GM19193 (cell line): ENCODE data around the gene NQO2.

Experiments
- POLR2A ChIP-seq: IDR thresholded peaks from 4 replicates; pipeline ENCODE4 v1.6.1; 2011; ENCODE audit not compliant: insufficient read depth, insufficient read length; ENCODE audit errors: extremely low read depth

NQO2 gene

DNA sequence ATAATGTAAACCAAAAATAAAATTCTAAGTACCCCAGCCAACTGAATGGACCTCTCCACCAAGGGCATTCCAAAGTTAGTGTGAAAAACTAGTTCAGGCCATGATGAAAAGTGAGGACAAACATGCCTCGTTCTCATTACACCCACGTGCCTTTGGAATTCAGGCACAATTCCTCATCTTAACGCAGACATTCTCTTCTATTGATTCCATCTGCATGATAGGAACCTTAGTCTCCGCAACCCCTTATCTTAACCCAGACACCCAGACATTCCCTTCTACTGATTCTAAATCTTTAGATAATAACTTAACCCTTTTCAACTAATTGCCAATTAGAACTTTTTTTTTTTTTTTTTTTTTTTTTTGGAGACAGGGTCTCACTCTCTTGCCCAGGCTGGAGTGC, 20.8 kb upstream of the NQO2 start:
- TF ChIP-seq POLR2A = no peak

DNA sequence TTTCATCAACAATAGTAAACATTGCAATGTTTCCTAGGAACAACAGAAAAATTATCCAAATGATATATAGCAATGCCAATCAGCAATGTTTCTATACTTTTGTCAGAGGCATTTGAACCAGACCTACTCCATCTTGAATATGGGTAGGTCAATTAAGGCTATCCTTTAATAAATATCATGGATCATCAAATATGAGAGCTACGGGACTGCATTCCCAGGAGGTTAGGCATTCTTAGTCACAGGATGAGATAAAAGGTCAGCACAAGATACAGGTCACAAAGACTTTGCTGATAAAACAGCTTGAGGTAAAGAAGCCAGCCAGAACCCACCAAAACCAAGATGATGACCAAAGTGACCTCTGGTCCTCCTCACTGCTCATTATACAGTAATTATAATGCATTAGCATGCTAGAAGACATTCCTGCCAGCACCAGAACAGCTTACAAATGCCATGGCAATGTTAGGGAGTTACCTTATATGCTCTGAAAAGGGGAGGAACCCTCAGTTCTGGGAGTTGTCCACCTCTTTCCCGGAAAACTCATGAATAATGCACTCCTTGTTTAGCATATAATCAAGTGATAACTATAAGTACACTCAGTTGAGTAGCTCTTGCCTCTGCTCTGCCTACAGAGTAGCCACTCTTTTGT, 19.8 kb upstream of the NQO2 start:
- TF ChIP-seq POLR2A = no peak

DNA sequence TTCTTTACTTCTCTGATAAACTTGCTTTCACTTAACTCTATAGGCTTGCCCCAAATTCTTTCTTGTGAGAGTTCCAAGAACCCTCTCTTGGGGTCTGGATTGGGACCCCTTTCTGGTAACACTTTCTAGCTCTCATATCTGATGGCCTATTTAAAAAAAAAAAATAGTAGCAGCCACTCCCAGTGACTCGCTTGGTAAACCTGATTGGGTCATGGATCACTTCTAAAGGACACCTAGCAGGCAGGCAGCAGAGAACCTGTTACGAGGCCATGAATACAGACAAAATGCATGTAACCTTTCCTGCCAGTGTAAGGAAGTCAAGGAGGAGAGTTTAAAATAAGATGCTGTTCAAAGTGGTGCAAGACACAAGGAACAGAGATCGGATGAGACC, 19.2 kb upstream of the NQO2 start:
- TF ChIP-seq POLR2A = no peak

DNA sequence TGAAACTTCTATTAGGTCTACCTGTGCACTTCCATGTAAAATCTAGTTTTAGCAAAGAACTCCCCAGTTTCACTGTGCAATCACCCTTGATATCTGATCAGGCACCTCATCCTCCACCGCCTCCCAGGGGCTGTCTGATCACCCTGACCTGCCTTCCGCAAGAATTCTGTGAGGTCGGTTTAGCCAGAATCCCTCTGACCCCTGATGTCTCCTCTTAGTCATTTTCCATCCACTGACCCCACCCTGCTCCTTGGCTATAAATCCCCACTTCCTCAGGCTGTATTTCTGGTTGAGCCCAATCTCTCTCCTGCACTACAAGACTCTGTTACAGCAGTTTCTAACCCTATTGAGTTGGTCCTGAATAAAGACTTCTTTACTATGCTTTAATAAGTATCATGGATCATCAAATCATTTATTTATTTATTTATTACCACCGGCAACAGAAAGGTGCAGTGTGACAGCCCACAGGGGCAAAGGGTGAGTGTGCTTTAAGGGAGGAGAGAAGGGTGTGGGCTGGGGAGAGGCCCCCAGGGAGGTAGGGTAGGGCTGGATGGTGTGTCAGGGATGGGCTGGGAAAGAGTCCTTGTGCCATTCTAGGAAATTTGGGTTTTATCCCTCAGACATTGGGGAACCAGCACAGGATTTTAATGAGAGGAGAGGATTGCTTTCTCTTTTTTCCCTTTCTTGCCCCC, 17.1 kb upstream of the NQO2 start:
- no peak for TF ChIP-seq POLR2A

DNA sequence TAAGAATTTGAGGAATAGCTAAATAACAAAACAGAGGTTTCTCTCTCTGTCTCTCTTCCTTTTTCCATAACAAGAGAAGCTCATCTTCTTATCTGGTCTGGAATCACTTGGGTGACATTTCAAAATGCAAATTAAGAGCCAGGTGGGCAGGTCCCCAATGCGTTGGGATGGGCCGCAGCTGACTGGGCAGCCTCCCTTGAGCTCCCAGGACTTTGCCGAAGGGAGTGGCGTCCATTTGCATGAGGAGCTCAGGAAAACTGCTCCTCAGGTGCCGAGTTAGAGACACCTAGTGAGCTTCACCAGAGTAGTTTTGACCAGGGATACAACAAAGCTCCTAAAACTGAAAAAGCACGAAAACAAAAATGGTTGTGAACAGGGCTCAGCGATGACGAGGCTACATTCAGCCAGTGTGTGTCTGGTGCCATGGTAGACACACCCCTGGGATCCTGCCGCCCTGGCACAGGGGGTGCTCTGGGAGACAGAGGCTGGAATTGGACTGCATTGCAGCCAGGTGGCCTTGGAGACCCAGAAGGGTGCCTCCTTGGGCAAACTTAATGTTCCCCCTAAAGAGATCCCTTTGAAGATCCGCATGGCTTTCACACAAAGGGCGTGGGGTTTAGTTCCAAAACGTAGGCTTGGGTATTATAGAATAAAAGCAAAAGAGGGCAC, 14.8 kb upstream of the NQO2 start:
- no peak for TF ChIP-seq POLR2A

DNA sequence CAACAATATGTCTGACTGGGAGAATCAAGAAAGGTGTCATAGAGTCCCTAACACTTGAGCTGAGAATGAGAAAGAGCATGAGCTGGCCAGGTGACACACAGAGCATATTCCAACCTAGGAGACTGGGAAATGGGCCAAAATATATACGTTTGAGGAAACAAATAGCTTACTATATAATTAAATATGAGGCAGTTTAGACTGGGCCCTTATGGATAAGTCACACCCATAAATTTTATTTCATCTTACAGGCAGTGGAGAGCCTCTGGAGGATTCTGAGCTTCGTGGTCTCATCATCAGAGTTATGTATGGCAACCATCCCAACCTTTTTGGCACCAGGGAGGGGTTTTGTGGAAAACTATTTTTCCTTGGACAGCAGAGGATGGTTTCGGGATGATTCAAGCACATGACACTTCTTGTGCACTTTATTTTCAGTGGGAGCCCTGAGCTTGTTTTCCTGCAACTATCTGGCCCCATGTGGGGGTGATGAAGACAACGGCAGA, 12.9 kb upstream of the NQO2 start:
- TF ChIP-seq POLR2A = no peak

DNA sequence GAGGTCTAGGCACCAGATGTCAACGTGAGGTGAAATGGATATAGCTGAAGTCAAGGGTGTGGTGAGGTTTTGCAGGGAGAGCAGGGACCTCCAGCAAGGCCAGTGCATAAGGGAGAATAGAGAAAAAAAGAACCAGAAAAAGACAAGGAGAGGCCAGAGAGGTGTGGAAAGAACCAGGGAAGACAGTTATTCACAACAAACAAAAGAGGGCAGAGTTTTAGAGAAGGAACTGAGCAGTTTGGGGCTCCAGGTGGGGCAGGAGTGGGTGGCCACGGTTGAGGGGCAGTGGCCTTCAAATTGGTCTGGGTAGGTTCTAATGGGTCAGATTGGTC, 11.6 kb upstream of the NQO2 start:
- TF ChIP-seq POLR2A = no peak

DNA sequence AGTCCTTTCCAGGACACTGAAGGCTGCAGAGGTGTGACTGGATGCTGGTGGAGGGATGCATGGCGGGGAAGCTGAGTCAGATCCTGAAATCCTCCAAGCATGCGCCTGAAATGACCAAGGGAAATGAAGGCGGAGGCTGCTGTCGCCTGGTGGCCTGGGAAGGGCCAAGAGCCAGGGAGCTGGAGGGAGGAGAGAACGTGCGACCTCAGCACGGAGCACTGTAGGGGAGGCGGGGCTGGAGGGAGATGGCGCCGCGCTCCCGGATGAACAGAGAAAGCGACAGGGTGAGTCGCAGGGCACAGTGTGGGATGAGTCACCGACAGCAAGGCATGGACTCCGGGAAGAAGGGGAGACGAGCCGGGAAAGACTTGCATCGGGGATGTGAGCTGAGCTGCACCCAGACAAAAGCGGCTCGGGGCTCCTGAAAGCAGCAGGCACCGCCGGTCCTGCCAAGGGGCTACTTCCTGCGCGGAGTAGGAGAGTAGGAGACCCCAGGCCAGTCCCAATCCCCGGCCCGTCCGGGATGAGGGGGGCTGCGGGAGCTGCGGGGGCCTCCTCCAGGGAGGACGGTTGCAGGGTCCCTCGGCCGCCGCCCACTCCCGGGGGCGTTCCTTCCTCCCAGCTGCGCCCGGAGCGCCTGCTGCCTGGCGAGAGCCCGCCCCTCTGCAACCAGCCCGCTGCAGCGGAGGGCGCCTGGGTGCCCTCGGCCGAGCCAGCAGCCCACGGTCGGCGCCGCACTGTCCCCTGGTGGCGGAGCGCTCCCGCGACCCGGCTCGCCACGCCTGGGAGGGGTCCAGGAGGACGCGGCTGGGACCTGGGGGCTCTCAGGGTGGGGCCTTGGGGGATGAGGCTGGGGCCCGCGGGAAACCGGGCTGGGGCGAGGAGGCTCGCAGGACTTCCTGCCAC, 11.0 kb upstream of the NQO2 start:
- TF ChIP-seq POLR2A = peak; percentile 47

DNA sequence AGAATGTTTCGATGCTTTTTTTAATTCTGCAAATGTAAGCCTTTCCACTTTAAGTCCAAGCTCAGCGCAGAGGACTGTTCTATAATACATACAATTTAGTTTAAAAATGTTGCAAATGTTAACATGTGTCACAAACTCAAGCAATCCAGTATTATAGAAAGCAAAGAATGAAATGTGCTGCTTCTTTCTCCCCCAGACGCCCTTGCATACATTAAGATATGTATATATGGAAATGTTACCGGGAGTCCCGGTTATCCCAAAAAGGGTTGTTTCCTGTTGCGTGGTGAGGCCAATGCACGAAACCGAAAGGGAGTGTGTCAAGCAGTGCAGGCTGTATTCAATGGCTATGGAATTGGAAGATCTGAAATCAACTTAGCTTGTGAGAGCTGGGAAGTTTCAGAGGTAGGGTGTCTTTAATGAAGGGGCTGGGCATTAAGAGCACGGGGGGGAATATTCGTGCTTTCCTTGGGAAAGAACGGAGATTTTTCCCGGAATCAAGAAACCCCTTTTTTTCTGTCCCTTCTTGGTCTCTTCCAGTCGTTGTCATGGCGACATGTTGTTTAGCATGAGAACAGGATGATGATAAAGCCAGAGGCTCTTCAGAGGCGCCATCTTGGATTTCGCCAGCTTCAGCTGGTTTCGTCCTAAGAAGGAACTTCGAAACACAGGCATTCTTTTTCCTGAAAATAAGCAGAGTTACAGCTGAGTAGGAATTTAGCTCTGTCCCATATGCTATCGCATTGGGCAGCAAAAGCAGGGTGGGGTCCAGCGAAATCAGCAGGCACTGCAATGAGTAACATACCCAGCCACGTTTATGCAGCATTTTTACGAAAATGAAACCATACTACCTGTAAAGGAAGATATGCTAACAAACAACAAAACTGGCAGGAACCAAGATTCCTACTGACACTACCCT, 10.1 kb upstream of the NQO2 start:
- TF ChIP-seq POLR2A = peak; percentile 68

DNA sequence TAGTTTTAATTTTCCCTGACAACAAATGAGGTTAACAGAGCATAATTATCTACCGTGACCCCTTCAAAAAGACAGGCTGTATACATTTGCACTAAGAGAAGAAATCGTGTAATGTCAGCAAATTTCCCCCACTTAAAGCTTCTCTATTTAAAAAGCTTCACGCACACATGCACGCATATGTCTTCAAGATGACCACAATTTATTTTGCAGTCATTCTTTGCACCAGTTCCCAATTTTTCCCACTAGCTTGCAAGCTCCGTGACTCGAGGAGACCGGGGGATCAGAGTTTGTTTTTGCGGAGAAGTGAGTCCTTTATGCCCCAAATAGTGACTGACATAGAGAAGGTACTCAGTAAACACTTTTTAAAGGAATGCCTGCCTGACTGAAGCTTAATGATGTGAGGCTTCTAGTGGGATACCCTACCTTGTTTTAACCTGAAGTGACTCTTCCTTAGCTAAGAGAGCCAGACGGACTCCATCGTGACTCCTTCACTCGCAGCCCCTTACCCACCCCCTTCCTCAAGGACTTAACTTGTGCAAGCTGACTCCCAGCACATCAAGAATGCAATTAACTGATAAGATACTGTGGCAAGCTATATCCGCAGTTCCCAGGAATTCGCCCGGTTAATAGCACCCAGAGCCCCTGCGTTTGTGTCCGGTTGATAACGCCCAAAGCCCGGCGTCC, 9.3 kb upstream of the NQO2 start:
- TF ChIP-seq POLR2A = no peak

DNA sequence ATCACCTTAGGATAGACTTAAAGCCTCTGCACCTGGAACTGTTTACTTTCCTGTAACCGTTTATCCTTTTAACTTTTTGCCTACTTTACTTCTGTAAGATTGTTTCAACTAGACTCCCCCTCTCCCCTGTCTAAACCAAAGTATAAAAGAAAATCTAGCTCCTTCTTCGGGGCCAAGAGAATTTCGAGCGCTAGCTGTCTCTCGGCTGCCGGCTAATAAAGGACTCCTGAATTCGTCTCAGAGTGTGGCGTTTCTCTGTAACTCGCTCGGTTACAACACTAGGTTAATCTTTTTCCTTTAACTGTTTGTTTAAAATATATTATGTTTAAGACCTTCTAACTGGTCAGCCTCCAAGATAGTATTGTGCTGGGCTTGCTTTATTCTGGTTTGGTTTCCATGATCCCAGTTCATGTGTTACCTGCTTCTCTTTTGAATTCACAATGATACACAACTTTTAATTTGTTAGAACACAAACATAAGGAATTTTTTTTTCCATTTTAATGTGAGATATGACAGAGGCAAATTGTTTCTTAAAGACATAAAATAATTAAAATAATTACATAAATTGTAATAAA, 8.7 kb upstream of the NQO2 start:
- no peak for TF ChIP-seq POLR2A

DNA sequence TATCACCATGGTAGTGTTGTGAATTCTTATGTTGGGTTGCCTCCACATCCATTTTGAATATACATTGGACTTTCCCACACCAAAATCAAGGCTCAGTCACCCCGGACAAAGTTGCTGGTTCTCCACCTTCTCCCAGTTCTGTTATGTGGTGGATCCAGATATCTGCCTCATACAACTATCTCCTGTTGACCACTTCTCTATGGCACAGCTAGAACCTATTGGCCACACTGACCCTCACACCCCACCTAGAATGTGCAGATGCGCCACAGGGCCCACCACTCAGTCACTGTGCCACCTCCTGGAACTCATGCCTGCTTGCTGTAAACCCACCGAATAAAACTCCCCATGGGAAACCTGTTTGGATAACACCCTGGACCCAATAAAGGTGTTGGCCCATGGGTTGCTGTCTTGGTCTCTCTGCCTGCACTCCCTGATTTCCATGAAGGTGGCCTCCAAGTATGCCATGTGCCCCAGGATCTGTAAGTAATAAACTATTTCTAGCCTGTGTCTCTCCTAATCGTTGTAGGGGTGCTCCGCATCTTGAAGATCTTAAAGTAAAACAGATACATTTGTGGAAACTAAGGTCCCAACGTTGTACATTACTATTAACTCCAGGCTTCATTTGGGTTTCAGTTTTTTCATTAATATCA, 7.2 kb upstream of the NQO2 start:
- no peak for TF ChIP-seq POLR2A
